Measurements from ENCODE around the gene ERAS. TPM values are rescaled to one million over a fixed set of nuclear protein-coding genes. Genes with fewer than 3 reads are reported as not detected.
A peak's percentile ranks its signal among the peaks of the same experiment; 100 is the strongest.
"Not testable (repeated sequence)": the region's sequence is repeated elsewhere in the genome, so short reads cannot be mapped to it uniquely, and the experiment has no call there.

The ERAS gene
- total RNA-seq, 1 experiment from 2014 or later, result not detected

- no peak for DNase-seq (ENCODE audit: low read depth)
These were observed 5.0 kb downstream of the ERAS start for GRCh38 chrX:48831136-48831908.

- DNase-seq (ENCODE audit: low read depth), result peak; percentile 3
These were observed 5.6 kb downstream of the ERAS start for GRCh38 chrX:48831909-48832291.

- peak; percentile 6 for DNase-seq (ENCODE audit: low read depth)
These were observed 7.3 kb downstream of the ERAS start for GRCh38 chrX:48833542-48834138.

GRCh38 chrX:48834383-48834709 is 8.0 kb downstream of the ERAS start:
- DNase-seq (ENCODE audit: low read depth), result no peak

GRCh38 chrX:48835524-48836329 is 9.4 kb downstream of the ERAS start, which contains the start of gene PCSK1N:
Gene PCSK1N, minus strand, starts transcription at chrX:48835610. Its CDS starts 78 bp downstream, at chrX:48835532.
- no peak for DNase-seq (ENCODE audit: low read depth)

GRCh38 chrX:48839686-48840085 is 13.4 kb downstream of the ERAS start:
- DNase-seq (ENCODE audit: low read depth), result no peak

GRCh38 chrX:48848847-48849246 is 22.5 kb downstream of the ERAS start:
- no peak for DNase-seq (ENCODE audit: low read depth)

GRCh38 chrX:48852857-48853256 is 26.5 kb downstream of the ERAS start:
- no peak for DNase-seq (ENCODE audit: low read depth)

- not testable (repeated sequence) for DNase-seq (ENCODE audit: low read depth)
These were observed 27.2 kb downstream of the ERAS start for GRCh38 chrX:48853494-48853893.

GRCh38 chrX:48854121-48854804 is 27.9 kb downstream of the ERAS start:
- DNase-seq (ENCODE audit: low read depth), result not testable (repeated sequence)

- peak; percentile 53 for DNase-seq (ENCODE audit: low read depth)
These were observed 28.6 kb downstream of the ERAS start for GRCh38 chrX:48854898-48855297.

GRCh38 chrX:48864210-48864609 is 37.9 kb downstream of the ERAS start:
- DNase-seq (ENCODE audit: low read depth), result peak; percentile 88

- DNase-seq (ENCODE audit: low read depth), result not testable (repeated sequence)
These were observed 45.7 kb downstream of the ERAS start for GRCh38 chrX:48872017-48872416.

- not testable (repeated sequence) for DNase-seq (ENCODE audit: low read depth)
These were observed 50.6 kb downstream of the ERAS start for GRCh38 chrX:48876944-48877343.

Other genes starting within 250 kb of the ERAS start
- gene WDR13, start 229.0 kb upstream of the ERAS start, total RNA-seq (2014; rRNA removed; shearing (Covaris generic)), result 62.4 and 74.1 TPM in 2 replicates
- gene WAS, start 142.7 kb upstream of the ERAS start, total RNA-seq (2014; rRNA removed; shearing (Covaris generic)), result 0.84 and 1.5 TPM in 2 replicates
- gene SUV39H1, start 129.8 kb upstream of the ERAS start, total RNA-seq (2014; rRNA removed; shearing (Covaris generic)), result 22.3 and 27.0 TPM in 2 replicates
- not detected in 2 replicates for gene GLOD5, start 64.8 kb upstream of the ERAS start, total RNA-seq (2014; rRNA removed; shearing (Covaris generic))
- not detected in 2 replicates for gene GATA1, start 39.9 kb upstream of the ERAS start, total RNA-seq (2014; rRNA removed; shearing (Covaris generic))
- gene HDAC6, start 24.4 kb upstream of the ERAS start, total RNA-seq (2014; rRNA removed; shearing (Covaris generic)), result 39.7 and 46.2 TPM in 2 replicates
- gene PCSK1N, start 9.1 kb downstream of the ERAS start, total RNA-seq (2014; rRNA removed; shearing (Covaris generic)), result 0.36 and 0.59 TPM in 2 replicates
- gene TIMM17B, start 71.3 kb downstream of the ERAS start, total RNA-seq (2014; rRNA removed; shearing (Covaris generic)), result 75.1 and 106 TPM in 2 replicates
- gene PQBP1, start 71.4 kb downstream of the ERAS start, total RNA-seq (2014; rRNA removed; shearing (Covaris generic)), result 74.1 and 75.8 TPM in 2 replicates
- 29.9 and 40.6 TPM in 2 replicates for gene SLC35A2, start 85.1 kb downstream of the ERAS start, total RNA-seq (2014; rRNA removed; shearing (Covaris generic))
- 21.3 and 22.0 TPM in 2 replicates for gene PIM2, start 92.5 kb downstream of the ERAS start, total RNA-seq (2014; rRNA removed; shearing (Covaris generic))
- 24.6 and 28.7 TPM in 2 replicates for gene OTUD5, start 131.1 kb downstream of the ERAS start, total RNA-seq (2014; rRNA removed; shearing (Covaris generic))
- gene KCND1, start 145.3 kb downstream of the ERAS start, total RNA-seq (2014; rRNA removed; shearing (Covaris generic)), result 0.59 and 1.4 TPM in 2 replicates
- 17.7 and 18.3 TPM in 2 replicates for gene GRIPAP1, start 175.8 kb downstream of the ERAS start, total RNA-seq (2014; rRNA removed; shearing (Covaris generic))
- 46.8 and 49.0 TPM in 2 replicates for gene TFE3, start 216.8 kb downstream of the ERAS start, total RNA-seq (2014; rRNA removed; shearing (Covaris generic))
- 0.72 and 1.1 TPM in 2 replicates for gene CCDC120, start 232.5 kb downstream of the ERAS start, total RNA-seq (2014; rRNA removed; shearing (Covaris generic))
- gene PRAF2, start 247.5 kb downstream of the ERAS start, total RNA-seq (2014; rRNA removed; shearing (Covaris generic)), result 19.9 and 21.1 TPM in 2 replicates

All from RPMI7951 (cell line).